ENCODE data around the gene OTULINL. TPM values are rescaled to one million over a fixed set of nuclear protein-coding genes. Genes with fewer than 3 reads are reported as not detected.

Gene OTULINL
- total RNA-seq, 1 donor from 2014 or later, result 14.4 TPM

DNA sequence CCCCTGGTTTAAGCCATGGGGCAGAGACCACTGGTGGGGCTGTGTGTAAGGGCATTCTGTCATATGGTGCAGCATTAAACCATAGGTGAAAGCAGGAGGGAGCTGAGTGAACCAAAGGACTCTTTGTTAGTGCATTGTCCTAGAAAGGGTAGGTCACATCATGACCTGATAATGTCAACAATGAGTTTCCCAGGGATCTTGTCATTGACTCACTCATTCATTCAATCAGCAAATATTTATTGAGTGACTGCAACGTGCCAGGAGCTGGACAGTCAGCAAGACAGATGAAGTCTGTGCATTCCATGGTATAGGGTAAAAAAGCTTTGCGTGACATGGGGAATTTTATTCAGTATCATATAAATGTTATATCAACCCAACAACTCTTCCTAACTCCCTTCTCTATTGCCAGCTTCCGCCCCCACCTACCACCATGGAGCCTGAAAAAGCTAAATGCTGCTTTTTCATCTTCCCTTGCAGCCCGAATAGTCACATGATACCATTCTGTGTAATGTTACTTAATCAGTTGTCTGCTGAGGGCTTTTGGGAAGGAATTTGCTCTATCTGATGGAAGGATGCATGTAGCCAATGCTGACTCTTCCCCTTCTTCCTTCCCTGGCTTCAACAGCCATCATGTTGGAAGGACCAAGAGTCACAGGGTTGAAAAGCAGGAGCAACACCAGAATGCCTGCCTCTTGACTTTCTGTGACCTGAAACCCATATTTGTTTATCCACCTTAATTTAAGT is 11.5 kb upstream of the OTULINL start:
- Mint-ChIP-seq H3K27me3 (ENCODE audit: unreplicated experiment) (no peaks in the 10 kb centered on the region), H3K4me3 (ENCODE audit: unreplicated experiment) (no peak overlapping the region), H3K36me3 (ENCODE audit: unreplicated experiment) (peaks cover 12% of the 10 kb centered on the region), H3K27ac (ENCODE audit: unreplicated experiment) (no peak overlapping the region), H3K4me1 (ENCODE audit: low read depth, unreplicated experiment) (no peaks in the 10 kb centered on the region), H3K9me3 (ENCODE audit: unreplicated experiment) (peaks cover 5% of the 10 kb centered on the region)
- TF ChIP-seq, protein P1, sequence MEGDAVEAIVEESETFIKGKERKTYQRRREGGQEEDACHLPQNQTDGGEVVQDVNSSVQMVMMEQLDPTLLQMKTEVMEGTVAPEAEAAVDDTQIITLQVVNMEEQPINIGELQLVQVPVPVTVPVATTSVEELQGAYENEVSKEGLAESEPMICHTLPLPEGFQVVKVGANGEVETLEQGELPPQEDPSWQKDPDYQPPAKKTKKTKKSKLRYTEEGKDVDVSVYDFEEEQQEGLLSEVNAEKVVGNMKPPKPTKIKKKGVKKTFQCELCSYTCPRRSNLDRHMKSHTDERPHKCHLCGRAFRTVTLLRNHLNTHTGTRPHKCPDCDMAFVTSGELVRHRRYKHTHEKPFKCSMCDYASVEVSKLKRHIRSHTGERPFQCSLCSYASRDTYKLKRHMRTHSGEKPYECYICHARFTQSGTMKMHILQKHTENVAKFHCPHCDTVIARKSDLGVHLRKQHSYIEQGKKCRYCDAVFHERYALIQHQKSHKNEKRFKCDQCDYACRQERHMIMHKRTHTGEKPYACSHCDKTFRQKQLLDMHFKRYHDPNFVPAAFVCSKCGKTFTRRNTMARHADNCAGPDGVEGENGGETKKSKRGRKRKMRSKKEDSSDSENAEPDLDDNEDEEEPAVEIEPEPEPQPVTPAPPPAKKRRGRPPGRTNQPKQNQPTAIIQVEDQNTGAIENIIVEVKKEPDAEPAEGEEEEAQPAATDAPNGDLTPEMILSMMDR (IDR thresholded peaks at IDR 0.05; ENCODE audit: partially characterized antibody, unreplicated experiment), result no peak
- DNase-seq, result no peak

DNA sequence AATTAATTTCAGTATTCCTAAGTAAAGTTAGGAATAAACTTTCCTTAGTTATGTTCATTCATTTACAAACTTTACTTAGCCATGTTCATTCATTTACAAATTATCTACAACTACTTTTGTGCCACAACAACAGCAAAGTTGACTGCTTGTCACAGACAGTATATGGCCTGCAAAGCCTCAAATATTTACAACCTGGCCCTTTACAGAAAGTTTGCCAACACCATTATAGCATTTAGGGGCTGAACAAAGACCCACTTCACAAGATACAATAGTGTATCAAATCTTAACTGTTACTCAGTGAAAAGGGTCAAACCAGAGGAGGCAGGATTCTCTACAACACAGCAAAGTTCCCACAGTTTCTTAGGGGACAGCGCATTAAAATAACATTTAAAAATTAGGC is 9.7 kb upstream of the OTULINL start:
- Mint-ChIP-seq H3K4me3 (ENCODE audit: unreplicated experiment) (no peak overlapping the region), H3K9me3 (ENCODE audit: unreplicated experiment) (peaks cover 2% of the 10 kb centered on the region), H3K27me3 (ENCODE audit: unreplicated experiment) (no peaks in the 10 kb centered on the region), H3K4me1 (ENCODE audit: low read depth, unreplicated experiment) (no peaks in the 10 kb centered on the region), H3K27ac (ENCODE audit: unreplicated experiment) (no peak overlapping the region), H3K36me3 (ENCODE audit: unreplicated experiment) (peaks cover 5% of the 10 kb centered on the region)
- no peak for DNase-seq
- TF ChIP-seq, protein P1 (IDR thresholded peaks at IDR 0.05; ENCODE audit: partially characterized antibody, unreplicated experiment), result no peak

DNA sequence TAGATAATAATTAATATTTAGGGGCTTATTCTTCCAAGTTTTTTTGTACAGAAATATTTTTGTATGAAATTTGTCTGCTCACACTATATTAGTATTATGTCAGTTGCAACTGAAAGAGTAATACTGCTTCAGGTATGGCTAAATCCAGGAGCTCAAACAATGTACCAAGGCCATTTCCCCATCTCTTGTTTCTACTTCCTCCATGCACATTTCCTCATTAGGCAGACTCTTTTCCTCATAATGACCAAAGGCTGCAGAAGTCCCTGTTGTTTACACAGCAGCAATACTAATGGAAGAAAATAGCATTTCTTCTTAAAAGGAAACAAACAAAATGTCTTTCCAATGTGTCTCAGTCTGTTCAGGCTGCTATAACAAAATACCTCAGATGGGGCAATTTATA is 9.2 kb upstream of the OTULINL start:
- H3K9me3 Mint-ChIP-seq (ENCODE audit: unreplicated experiment), result peaks cover 2% of the 10 kb centered on the region
- DNase-seq, result no peak
- H3K27me3 Mint-ChIP-seq (ENCODE audit: unreplicated experiment), result no peaks in the 10 kb centered on the region
- no peak overlapping the region for H3K27ac Mint-ChIP-seq (ENCODE audit: unreplicated experiment)
- TF ChIP-seq, protein P1 (IDR thresholded peaks at IDR 0.05; ENCODE audit: partially characterized antibody, unreplicated experiment), result no peak
- no peak overlapping the region for H3K4me3 Mint-ChIP-seq (ENCODE audit: unreplicated experiment)
- no peaks in the 10 kb centered on the region for H3K4me1 Mint-ChIP-seq (ENCODE audit: low read depth, unreplicated experiment)
- peaks cover under 1% of the 10 kb centered on the region for H3K36me3 Mint-ChIP-seq (ENCODE audit: unreplicated experiment)

DNA sequence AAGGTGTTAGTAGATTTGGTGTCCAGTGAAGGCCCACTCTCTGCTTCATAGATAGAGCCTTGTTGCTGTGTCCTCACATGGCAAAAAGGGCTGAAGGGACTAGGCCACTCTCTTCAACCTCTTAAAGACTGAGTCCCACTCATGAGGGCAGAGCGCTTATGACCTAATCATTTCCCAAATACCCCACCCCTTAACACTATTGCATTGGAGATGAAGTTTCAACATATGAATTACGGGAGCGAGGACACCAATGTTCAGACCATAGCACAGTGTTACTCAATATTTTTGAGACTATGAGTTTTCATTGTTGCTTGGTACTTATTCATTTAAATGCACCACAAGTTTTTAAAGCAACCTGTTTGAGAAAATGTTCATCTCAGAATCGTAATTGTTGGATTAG is 8.8 kb upstream of the OTULINL start:
- Mint-ChIP-seq H3K27me3 (ENCODE audit: unreplicated experiment) (no peaks in the 10 kb centered on the region), H3K36me3 (ENCODE audit: unreplicated experiment) (no peaks in the 10 kb centered on the region), H3K9me3 (ENCODE audit: unreplicated experiment) (peaks cover 2% of the 10 kb centered on the region), H3K27ac (ENCODE audit: unreplicated experiment) (no peak overlapping the region), H3K4me3 (ENCODE audit: unreplicated experiment) (no peak overlapping the region), H3K4me1 (ENCODE audit: low read depth, unreplicated experiment) (no peaks in the 10 kb centered on the region)
- no peak for DNase-seq
- TF ChIP-seq, protein P1 (IDR thresholded peaks at IDR 0.05; ENCODE audit: partially characterized antibody, unreplicated experiment), result no peak

DNA sequence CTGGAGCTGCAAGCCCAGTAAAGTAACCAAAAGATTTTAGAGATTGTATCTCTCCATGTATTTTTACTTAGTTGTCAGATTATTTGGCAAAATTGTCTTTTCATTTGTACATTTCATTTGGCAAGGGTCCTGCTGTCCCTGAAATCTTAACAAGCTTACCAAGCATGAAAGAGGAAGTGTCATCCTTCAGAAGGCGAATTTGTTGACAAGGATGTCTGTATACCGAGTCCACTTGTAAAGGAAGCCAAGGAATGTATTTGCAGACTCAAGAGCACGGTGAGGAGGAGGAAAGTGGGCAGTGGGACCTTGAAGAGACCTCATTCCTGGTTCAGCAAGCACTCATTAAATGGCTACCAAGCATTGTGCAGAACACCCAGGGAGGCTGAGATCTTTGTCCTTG is 7.5 kb upstream of the OTULINL start:
- peaks cover under 1% of the 10 kb centered on the region for H3K9me3 Mint-ChIP-seq (ENCODE audit: unreplicated experiment)
- H3K36me3 Mint-ChIP-seq (ENCODE audit: unreplicated experiment), result no peaks in the 10 kb centered on the region
- no peak for DNase-seq
- H3K4me1 Mint-ChIP-seq (ENCODE audit: low read depth, unreplicated experiment), result no peaks in the 10 kb centered on the region
- H3K27me3 Mint-ChIP-seq (ENCODE audit: unreplicated experiment), result no peaks in the 10 kb centered on the region
- no peak overlapping the region for H3K27ac Mint-ChIP-seq (ENCODE audit: unreplicated experiment)
- TF ChIP-seq, protein P1 (IDR thresholded peaks at IDR 0.05; ENCODE audit: partially characterized antibody, unreplicated experiment), result no peak
- H3K4me3 Mint-ChIP-seq (ENCODE audit: unreplicated experiment), result no peak overlapping the region
